Midbrain (tissue), 1 donor: Measurements from ENCODE around the gene KLF6.
"Not testable (repeated sequence)": the region's sequence is repeated elsewhere in the genome, so short reads cannot be mapped to it uniquely, and the experiment has no call there.

Source experiments
- DNase-seq: peaks from one replicate; lab custom pipeline; 2025; lab: John Stamatoyannopoulos, UW

The KLF6 gene

DNA sequence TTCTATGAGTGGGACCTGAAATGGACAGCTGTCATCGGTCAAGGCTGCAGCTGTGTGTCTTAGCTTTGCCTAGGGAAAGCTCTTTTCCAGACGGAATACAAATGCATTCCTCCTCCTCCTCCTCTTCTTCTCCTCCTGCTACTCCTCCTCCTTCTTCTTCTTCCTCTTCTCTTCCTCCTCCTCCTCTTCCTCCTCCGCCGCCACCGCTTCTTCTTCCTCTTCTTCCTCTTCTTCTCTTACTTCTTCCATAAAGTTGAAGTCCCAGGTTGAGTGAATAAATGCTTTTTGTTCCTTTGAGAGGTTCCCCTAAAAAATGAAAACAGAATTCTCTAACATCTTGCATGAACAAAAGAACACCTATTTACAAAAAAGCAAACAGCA, 28.7 kb downstream of the KLF6 start:
- no peak for DNase-seq

DNA sequence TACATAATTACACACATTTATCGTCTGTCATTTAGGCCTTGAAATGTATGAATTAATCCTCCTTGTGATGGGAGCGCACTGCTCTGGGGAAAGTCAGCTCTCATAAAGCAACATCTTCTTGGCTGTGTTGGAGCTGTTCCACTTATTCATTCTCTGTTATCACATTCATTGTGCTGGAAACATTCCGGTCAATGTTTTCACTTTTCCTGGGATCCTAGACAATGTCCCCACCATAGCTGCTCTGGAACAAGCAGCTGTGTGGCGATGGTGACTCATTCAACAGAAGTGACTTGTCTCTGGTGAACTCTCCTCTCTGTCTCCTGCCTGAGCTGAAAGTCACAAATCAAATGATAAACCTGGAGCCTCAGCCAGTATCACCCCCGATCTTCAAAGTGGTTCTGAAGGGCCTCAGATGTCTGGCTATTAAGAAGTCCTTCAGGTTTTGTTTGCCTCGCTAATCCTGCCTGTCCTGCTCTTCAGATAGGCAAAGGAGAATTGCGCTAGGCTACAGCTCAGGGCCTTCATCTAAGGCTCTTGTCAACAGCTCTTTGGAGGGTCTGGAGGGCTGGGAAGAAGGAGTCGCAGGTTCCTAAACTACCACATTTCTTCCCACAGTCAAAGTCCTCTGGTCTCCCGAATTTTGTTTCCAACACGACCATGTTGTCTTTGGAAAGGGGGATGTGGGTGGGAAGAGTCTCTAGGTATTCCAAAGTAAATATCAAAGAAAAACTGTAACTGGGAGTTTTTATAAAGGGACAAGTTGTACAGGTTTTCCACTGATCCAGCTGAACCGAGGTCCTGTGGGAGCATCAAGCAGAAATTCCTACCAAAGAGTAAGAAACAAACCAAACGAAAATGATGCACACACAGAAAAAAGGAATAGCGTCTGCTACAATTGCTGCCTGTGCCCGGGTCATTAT, 29.3 kb downstream of the KLF6 start:
- DNase-seq, result peak; percentile 43

DNA sequence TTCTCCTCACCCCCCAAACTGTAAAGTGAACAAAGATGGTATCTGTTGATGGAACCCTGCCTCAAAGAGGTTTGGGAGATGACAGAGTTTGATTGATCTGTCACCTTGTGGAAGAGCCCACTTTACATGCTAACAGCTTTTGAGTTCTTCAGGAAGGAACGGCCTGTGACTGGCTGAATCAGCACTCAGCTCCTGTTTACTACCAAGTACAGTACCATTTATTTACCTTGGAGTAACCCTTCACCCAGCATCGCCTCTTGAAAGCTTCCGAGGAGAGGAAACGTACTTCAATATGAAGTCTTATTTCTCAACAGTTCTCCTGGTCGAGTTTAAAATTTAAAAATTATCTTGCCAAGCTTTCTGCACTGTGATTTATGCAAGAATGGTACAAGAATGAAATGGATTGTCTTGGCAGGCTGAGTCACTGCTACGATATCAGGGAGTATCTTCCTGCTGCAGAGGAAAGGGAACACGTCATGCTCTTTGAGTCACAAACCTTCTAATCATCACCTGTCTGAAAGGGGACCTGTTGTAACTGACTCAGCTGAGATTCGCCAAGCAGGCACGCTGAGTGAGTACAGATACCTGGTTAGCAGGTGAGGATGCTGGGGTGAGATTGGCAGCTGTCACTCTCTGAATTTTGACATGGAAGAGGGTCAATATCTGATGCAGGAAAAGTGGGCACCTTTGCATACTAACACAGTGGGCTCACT, 30.1 kb downstream of the KLF6 start:
- DNase-seq, result no peak

DNA sequence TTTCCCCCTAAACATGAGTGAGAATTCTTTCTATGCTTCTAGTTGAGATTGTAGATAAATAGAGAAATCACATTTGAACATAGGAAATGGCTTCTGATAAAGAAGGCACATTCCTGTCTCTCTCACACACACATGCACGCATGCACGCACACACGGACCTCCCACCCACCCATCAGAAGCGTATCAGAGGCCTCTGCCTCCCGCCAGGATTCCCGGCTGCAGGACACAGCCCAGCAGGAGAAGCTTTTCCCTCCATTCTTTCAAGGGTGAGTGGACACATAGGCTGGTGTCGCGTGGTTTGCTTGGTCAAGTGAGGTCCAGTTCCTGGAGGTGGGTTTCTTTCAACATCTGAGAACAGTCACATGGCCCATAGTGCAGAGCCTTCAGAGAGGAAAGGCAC, 34.2 kb downstream of the KLF6 start:
- no peak for DNase-seq

DNA sequence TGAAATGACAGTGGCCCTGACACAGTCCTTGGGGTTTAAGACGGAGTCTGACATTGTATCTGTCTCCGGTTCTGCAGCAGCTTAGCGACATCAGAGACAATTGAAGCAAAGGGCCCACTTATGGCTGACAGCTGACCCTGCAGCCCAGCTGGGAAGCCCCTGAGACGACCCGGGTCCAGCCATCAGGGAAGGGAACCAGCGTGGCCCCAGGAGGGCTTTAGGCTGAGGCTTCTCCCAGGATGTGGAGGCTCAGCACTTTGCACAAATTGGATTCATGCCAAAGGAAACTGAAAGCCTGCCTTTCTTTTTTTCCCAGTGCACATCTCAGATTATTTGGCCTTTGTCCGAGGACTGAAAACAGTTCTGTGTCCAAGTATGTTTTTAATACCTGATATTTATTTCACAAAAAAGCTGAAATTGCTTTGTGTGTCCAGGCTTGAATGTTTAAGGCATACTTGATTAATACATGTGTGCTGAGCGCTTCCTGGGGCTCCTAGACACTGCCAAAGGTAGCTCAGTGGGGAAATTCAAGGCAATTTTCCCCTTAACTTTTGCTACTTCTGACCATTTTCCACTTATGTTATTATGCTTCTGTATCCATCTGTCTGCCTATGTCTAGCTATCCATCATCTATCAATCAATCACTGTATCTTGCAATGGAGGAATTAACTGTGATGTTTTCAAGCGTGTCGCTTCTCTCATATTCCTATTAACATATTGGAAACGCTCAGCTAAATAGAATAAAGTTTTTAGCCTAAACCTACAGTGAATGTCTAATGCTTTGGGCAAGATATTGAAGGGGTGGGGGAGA, 34.8 kb downstream of the KLF6 start:
- peak; percentile 20 for DNase-seq

DNA sequence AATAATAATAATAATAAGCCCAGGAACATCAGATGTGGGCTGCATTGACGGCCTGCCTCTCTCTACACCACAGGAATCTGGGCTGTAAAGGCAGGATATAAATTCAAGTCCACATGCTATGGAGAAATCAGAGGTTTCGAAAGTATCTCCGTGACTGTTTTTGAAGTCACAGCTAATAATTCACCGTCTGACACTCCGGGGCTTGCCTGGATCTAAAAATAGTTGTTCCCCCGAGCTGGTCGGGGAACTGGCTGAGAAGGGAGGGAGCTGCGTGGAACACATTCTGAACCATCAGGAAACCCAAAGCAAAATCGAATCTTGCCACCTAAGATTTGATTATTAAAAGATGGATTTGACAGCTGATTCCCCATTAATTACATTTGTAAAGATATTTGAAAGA, 35.4 kb downstream of the KLF6 start:
- DNase-seq, result no peak

DNA sequence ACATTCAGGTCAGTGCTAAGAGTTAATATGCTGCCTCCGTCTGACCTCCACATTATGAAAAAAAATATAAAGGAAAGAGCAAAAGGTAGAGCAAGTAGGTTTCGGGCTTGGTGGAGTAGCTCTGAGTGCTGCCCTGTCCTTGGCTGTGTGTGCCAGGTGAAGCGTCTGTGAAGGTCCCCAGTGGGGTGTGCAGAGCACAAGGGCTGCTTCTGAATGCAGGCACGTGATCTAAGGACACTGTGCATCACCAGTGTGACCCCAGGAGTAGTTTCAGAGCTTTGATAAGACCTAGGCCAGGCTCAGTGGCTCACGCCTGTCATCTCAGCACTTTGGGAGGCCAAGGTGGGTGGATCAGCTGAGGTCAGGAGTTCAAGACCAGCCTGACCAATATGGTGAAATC, 36.0 kb downstream of the KLF6 start:
- DNase-seq, result no peak

DNA sequence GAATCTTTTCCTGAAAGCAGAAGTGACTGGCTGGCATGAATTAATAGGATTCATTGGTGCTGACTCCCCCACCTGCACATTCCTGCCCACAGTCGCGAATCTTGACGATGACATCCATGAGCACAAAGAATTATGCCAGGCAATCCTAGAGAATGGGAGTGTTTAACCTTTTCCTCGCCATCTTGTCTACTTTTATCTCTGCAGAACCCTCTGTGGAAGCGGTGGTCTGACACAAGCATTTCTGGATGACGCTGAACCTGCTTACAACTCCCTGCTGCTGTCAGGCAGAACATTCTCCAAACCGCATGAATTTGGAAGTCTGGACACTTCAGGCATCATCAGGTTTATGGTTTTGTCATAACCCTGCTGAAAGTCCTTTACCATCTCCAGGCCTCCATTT, 36.5 kb downstream of the KLF6 start:
- DNase-seq, result no peak

DNA sequence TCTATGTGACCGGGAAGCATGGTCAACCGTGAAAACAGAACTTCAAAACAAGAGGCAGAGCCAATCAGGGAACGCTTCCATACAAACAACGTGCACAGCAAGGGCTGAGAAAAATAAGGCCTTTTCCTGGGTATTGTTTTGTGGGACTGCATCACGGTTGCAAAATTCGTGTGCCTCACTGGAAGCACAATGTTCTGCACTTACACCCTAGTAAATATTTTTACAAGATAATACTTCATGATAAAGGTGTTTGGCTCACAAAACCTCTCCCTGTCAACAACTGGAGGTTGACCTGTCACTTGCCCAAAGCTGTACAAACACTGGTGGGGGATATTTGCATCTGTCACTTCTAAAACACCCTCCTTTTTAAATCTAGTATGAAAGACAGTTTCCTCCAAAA, 37.0 kb downstream of the KLF6 start:
- DNase-seq, result no peak

DNA sequence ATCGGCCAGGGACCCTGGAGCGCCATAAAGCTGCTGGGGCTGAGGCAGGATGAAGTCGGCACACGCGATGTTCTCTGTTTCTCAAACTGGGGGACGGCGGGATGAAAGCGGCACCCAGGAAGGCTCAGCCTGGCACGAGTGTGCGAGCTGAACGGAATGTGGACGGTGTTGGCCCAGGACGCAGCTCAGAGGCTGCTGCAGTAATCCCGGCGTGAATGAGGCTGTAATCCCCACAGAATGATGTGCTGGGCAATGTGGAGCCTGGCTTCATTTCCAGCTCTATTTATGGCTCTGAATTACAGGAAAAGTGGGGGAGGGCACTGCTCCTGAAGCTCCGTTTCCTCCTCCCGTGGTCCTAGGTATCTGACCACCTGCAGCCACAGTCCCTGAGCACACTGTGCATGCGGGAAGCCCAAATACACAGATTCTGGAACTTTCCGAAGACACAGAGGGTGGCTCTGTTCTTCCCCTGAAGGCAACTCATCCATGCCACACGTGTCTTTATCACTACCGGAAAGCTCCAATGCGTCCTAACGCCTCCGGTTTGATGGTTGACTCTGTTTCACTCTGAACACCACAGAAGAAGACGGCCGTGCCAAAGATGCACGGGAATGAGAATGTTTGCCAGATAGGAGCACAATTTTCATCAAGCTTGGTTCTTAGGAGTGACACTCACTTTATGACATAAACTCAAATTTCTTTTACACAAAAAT, 37.6 kb downstream of the KLF6 start:
- no peak for DNase-seq

DNA sequence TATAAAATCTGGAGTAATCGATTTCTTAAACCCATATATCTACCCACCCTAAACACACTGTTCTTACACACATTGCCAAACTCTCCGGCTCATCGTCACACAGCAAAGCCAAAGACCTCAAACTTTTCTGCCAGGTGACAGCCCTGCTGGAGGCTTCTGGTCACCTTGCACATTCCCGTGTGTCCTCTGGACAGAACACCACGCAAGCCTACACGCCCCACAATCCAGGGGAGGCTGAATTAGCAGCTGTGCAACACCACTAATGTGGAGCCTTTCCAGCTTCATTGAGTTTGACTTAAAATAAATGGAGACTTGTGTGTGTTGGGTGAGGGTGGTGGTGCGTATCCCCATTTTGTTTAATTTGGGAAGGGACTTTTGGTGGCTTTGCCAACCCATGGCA, 38.4 kb downstream of the KLF6 start:
- DNase-seq, result no peak

DNA sequence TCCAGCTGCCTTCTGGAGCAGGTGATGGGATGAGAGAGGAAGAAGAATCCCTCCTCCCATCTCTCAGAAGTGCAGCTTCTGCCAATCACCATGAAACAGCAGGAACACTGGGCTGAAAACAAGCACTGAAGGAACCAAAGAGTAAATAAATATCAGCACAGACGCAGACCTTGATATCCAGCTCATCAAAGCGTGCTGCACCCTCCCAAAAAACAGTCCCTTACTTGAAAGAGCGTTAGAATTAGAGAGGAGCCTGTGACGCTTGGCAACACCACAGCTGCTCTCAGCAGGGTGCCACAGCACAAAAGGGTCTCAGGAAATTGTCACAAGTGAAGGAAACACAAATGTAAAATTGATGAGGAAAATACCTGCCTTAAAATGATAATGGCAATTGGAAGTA, 39.5 kb downstream of the KLF6 start:
- no peak for DNase-seq

DNA sequence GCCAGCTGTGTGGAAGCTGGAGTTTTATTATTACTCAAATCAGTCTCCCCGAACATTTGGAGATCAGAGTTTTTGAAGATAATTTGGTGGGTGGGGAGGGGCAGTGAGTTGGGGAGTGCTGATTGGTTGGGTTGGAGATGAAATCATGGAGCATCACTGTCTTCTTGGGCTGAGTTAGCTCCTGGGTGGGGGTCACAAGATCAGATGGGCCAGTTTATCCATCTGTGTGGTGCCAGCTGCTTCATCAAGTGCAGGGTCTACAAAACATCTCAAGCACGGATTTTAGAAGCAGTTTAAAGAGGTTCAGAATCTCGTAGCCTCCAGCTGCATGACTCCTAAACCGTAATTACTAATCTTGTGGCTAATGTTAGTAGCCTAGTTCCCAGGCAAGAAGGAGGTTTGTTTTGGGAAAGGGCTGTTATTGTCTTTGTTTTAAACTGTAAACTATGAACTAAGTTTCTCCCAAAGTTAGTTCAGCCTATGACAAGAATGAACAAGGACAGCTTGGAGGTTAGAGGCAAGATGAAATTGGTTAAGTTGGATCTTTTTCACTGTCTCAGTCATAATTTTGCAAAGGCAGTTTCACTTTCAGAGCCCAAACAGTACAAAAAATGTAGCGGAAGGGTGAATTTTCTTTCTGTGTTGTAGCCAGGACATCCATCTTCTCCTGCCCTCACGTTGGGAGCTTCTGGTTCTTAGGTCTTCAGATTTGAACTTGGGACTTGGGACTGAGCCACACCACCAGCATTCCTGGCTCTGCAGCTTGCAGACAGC, 43.1 kb downstream of the KLF6 start:
- DNase-seq, result no peak

DNA sequence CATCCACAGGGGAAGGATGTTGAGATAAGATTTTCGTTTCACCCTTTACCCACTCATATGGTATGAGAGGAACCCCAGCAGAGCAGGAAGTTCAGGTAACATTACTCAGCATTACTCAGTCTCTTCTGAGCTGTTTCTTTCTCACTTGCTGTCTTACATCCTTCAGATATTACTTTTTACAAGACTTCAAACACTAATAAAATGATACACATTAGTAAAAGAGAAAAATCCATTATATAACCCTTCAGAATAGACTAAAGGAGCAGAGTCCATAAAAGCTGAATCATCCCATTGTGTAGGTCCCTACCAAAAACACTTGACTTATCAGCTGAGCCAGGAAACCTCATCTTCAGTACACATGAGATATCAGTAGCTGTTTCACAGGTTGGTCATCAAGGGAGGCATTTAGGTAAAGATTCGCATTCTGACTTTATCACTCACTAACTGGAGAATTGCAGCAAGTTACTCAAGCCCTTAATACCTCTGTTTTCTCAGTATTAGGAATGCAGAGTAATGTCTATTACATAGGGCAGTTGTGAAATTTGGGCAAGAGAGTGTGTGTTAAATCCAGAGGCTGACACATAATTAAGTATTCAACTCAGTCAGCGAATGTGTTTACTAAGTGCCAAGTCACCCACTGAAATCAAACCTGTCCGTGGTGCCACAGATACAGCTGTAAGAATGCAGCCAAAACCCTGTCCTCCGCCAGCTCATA, 44.7 kb downstream of the KLF6 start:
- DNase-seq, result no peak

DNA sequence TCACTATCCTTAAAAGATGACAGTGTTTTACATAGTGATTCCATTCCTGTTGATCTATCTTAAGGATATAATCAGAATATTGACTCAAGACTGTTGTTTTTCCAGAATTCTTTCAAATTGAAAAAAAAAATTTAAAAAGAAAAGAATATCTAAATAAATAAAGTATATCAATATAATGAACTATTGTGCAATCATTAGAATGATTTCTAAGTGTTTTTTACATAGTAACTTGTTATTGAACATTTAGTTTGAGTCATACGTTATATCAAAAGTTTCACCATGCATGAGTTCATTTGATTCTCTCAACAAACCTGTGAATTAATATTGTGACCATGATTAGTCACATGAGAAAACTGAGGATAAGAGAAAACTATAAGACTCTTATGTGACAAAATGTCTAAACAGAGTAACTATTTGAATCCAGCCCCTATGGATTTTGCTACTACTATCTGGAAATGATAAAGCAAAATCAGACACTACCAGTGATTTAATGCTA, 46.1 kb downstream of the KLF6 start:
- no peak for DNase-seq

DNA sequence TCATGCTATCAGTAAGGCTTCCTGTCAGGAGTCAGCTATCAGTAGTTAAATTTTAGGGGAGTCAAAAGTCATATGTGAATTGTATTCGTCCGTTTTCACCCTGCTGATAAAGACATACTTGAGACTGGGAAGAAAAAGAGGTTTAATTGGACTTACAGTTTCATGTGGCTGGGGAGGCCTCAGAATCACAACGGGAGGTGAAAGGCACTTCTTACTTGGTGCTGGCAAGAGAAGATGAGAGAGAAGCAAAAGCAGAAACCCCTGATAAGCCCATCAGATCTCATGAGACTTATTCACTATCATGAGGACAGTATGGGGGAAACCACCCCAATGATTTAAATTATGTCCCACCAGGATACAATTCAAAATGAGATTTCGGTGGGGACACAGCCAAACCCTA, 47.1 kb downstream of the KLF6 start:
- DNase-seq, result no peak

DNA sequence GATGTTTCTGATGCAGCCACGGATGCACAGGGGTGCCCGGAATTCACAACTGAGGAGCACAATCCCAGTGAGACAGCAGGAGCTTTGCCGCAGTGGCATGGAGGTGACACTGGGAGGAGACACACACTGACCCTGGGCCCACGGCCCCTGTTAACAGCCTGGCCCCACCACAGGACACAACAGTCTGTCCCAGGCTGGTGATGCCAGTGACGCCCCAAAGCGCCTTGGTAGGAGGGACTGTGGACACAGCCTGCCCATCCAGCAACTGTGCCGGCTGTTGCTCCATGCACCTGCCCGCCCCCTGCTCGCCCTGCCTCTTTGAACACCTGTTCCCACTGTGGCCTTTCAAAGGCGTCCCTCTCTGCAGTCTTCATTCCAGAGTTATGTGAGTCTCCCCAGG, 49.8 kb downstream of the KLF6 start:
- no peak for DNase-seq

DNA sequence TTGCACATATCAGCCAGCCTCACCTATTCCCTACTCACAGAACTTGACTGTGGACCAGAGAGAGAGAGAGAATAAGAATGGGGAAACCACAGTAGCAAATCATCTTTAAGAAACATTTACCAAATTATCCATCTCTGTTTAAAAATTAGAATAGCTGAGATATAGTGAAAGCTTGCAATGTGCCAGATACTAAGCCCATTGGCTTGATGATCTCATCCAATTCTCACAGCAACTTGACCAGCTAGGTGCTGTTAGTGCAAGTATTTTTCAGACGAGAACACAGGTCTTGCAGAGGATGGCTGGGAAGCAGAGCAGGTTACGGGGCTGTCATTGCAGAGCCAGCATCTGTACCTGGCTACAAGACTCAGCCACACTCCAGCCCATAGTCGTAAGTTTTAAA, 50.9 kb downstream of the KLF6 start:
- no peak for DNase-seq

DNA sequence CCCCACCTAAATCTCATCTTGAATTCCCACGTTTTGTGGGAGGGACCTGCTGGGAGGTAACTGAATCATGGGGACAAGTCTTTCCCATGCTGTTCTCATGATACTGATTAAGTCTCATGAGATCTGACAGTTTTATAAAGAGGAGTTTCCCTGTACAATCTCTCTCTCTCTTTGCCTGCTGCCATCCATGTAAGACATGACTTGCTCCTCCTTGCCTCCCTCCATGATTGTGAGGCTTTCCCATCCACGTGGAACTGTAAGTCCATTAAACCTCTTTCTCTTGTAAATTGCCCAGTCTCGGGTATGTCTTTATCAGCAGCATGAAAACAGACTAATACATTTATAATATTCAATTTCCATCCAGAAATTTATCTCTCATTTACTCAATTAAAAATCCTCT, 52.8 kb downstream of the KLF6 start:
- DNase-seq, result not testable (repeated sequence)

DNA sequence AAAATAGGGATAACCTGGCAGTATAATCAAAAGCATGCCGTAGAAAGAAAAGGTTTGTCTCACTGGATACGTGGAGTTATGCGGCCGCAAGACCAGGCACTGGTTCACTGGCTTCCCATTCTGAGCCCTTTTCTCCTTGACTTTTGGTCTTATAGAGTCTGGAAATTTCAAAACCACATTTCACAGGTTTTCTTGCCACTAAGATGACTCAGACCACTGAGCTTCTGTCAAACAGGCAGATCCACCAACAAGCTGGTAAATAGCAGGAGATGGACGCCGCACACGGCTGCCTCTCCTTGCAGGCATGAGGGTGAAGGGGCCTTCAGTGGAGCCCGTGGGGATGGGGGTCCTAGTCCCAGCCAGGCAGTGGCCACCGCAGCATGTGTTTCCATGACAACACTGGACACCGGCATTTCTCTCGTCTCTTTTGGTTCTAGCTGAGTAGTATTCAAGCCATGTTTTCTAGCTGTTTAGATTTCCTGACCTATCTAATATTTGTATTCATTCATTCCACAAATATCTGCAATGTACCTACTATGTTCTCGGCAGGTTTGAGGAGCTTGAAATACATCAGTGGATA, 55.5 kb downstream of the KLF6 start:
- no peak for DNase-seq
